ENCODE results near the gene RUSF1. TPM values are rescaled to one million over a fixed set of nuclear protein-coding genes. Genes with fewer than 3 reads are reported as not detected.
A peak's percentile ranks its signal among the peaks of the same experiment; 100 is the strongest.
"Not testable (repeated sequence)": the region's sequence is repeated elsewhere in the genome, so short reads cannot be mapped to it uniquely, and the experiment has no call there.

The RUSF1 gene
- total and polyA plus RNA-seq, 8 donors = 58.2 to 87.2 (median 77.7) TPM

GRCh38 chr16:31453255-31454204 lies 54.7 kb downstream of the RUSF1 start:
- no peak for TF ChIP-seq CTCF (IDR thresholded peaks at IDR 0.05)
- DNase-seq (no peak), ATAC-seq (peak; percentile 6)
- no peaks in the 10 kb centered on the region for H3K27me3 ChIP-seq
- H3K4me1 ChIP-seq = peaks cover 33 to 67% of the 10 kb centered on the region in 2 donors
- H3K27ac ChIP-seq = peak overlapping the region; percentile 57 to 65
- H3K4me3 ChIP-seq = no peak overlapping the region
- H3K9me3 ChIP-seq = no peaks in the 10 kb centered on the region
- no peaks in the 10 kb centered on the region for H3K36me3 ChIP-seq
- intact Hi-C loops (cut with DNase I) = no loop called here

- H3K4me1 ChIP-seq = peaks cover 30 to 59% of the 10 kb centered on the region in 2 donors
Observed at GRCh38 chr16:31452631-31453106, 55.5 kb downstream of the RUSF1 start.

GRCh38 chr16:31451681-31452351 lies 56.4 kb downstream of the RUSF1 start:
- no peaks in the 10 kb centered on the region for H3K36me3 ChIP-seq
- H3K27me3 ChIP-seq = no peaks in the 10 kb centered on the region
- DNase-seq (peak in 1 of 4 donors; percentile 65), ATAC-seq (peak; percentile 79)
- no peak overlapping the region for H3K4me3 ChIP-seq
- peaks cover 22 to 50% of the 10 kb centered on the region in 2 donors for H3K4me1 ChIP-seq
- TF ChIP-seq CTCF (IDR thresholded peaks at IDR 0.05) = peak; percentile 34 to 36
- H3K27ac ChIP-seq = peak overlapping the region in 1 of 2 donors; percentile 34
- H3K9me3 ChIP-seq = no peaks in the 10 kb centered on the region
- intact Hi-C loops (cut with DNase I) = no loop called here

More at GRCh38 chr16:31452631-31453106, 55.5 kb downstream of the RUSF1 start:
- Histone ChIP-seq H3K4me3 (no peak overlapping the region), H3K9me3 (no peaks in the 10 kb centered on the region), H3K27me3 (no peaks in the 10 kb centered on the region), H3K36me3 (no peaks in the 10 kb centered on the region), H3K27ac (peak overlapping the region; percentile 57 to 65)
- DNase-seq (no peak), ATAC-seq (peak; percentile 43)
- intact Hi-C loops (cut with DNase I) = no loop called here
- no peak for TF ChIP-seq CTCF (IDR thresholded peaks at IDR 0.05)

GRCh38 chr16:31451201-31451600 lies 57.0 kb downstream of the RUSF1 start:
- H3K27ac ChIP-seq = no peak overlapping the region
- H3K9me3 ChIP-seq = no peaks in the 10 kb centered on the region
- intact Hi-C loops (cut with DNase I) = no loop called here
- H3K4me1 ChIP-seq = peaks cover 20 to 44% of the 10 kb centered on the region in 2 donors
- no peaks in the 10 kb centered on the region for H3K27me3 ChIP-seq
- DNase-seq (no peak), ATAC-seq (no peak)
- no peaks in the 10 kb centered on the region for H3K36me3 ChIP-seq
- TF ChIP-seq CTCF (IDR thresholded peaks at IDR 0.05) = no peak
- no peak overlapping the region for H3K4me3 ChIP-seq

- H3K4me3 ChIP-seq; intact Hi-C loops (cut with DNase I); H3K9me3 ChIP-seq; H3K36me3 ChIP-seq; ATAC-seq; DNase-seq; H3K27me3 ChIP-seq; H3K27ac ChIP-seq: not testable (repeated sequence)
- H3K4me1 ChIP-seq = peaks cover 0 to 10% of the 10 kb centered on the region in 2 donors
Observed at GRCh38 chr16:31445931-31446330, 62.3 kb downstream of the RUSF1 start.
